NCI-H2107 treated with DMSO at 0.1 percent for 48 hours (cell line): ENCODE results near the gene CSNK1G1.

Source experiments
- DNase-seq: peaks from one replicate; lab custom pipeline; 2025; ENCODE audit not compliant: unreplicated experiment; lab: John Stamatoyannopoulos, UW

The CSNK1G1 gene

DNA sequence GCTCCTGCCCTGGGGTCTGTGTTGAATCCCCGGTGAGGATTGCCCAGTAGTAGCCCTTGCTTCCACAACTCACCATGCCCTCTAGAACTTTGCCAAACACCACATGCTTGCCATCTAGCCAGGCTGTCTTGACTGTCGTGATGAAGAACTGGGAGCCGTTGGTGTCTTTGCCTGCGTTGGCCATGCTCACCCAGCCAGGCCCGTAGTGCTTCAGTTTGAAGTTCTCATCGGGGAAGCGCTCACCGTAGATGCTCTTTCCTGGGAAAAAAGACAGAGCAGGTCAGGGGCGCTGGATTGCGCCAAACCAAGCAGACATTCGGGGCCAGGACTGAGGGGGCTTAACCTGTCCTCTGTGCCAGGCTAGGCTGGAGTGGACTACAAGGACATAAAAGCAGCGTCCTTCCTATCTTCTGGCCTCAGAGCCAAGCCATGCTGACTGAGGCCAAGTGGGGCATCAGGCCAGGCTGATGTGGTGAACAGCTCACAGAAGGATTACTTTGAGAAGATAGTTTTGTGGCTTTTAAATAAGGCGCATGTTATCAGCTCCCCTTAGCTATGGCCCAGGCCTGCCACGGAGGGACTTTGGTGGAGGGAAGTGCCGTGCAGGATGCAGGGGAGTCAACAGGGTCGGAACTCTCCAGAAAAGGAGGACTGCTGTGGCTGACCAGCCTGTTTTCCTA, 199.2 kb downstream of the CSNK1G1 start:
- no peak for DNase-seq

DNA sequence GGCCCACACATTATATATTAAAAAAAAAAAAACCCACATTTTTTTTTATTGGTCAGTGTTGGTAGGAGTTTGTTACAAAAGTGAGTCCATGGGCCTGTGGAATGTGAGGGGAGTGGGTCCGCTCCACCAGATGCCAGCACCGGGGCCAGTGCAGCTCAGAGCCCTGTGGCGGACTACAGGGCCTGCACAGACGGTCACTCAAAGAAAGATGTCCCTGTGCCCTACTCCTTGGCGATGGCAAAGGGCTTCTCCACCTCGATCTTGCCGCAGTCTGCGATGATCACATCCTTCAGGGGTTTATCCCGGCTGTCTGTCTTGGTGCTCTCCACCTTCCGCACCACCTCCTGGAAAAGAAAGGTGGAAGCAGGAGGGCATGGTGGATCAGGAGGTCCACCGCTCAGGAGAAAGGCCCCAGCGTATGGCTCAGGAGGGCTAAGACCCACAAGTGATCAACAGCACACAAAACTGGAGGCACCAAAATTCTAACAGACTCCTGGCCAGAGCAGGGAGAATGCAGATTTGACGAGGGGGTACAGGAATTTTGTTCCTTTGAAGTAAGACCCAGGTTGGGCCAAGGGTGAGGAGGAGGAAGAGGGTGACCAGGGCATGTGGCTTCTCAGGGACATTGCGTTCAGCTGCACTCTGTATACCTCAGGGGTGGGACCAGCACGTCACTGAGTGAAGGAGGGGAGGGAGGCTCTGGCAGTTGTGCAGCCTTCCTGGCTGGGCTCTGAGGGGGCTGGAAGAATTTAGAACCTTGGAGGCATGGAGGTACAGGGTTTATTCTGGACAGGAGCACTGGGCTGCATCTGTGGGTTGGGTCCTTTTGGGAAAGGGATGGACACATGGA, 199.9 kb downstream of the CSNK1G1 start:
- no peak for DNase-seq

DNA sequence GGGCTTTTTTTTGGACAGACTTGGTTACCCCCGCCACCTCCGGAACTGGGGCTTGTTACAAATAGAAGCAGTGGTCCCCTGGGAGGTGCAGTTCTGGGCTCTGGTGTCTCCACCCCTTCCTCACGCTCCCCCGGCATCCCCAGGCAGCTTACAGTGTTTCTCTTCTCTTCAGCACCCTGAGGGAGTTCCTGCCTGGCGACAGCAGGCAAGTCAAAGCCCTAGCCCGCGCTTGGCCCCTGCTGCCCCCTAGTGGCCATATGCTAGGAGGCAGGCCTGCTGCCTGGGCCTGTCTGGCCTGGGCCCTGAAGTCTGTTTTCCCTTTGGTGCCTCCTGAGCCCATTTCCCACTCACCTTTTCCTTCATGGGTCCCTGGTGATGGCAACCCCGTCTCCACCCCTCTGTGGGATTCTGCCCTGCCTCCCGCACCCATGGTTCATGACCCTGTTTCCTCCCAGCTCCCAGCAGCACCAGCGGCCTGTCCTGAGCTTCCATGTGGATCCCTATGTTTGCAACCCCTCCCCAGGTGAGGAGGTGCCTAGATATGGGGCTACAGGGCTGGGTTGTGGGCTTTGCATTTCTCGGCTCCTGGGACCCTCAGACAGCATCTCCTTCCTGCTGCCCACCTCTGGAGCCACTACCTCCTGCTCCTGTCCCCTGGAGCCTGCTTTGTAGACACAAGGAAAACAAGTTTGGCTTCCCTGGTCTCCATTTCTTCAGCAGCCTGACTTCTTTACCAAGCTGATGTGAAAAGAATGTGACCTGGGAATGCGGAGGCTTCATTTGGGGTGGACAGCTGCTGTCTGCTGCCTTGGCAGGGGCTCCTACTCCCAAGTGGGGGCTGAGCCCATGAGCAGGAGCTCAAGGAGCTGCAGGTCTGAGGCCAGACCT, 202.2 kb downstream of the CSNK1G1 start:
- peak; percentile 58 for DNase-seq

DNA sequence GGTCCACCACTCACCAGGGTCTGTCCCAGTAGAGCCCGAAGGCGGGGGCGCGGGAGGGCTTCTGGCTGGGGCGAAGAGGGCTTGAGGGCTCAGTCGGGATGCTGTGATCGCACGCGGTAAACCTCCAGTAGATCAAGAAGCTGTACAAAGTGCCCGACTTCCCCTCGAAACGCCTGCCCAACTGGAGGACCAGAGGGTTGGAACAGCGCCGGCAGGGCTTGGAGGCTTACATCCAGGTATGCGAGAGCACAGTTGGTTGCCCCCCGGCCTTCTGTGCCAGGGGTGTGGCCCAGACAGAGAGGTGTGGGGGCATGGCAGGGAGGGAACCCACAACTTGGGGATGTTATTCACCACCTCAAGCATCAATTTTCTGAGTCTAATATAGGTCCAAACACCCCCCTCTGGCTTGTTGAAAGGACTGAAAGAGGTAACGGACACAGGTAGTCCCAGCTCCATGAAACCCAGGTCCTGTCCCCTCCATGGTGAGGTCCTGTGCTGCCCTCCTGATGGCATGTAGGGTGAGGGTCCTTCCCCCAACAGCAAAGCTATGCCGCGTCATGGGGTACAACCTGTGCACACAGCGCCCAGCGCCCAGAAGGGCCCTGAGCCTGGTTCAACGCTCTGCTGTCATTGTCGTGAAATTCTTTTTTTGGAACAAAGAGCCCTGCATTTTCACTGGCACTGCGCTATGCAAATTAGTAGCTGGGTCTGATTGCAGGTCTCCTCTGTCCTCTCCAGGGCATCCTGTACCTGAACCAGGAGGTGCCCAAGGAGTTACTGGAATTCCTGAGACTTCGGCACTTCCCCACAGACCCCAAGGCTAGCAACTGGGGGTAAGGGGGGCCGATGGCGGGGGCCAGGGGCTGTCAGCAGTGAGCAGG, 203.2 kb downstream of the CSNK1G1 start:
- no peak for DNase-seq

DNA sequence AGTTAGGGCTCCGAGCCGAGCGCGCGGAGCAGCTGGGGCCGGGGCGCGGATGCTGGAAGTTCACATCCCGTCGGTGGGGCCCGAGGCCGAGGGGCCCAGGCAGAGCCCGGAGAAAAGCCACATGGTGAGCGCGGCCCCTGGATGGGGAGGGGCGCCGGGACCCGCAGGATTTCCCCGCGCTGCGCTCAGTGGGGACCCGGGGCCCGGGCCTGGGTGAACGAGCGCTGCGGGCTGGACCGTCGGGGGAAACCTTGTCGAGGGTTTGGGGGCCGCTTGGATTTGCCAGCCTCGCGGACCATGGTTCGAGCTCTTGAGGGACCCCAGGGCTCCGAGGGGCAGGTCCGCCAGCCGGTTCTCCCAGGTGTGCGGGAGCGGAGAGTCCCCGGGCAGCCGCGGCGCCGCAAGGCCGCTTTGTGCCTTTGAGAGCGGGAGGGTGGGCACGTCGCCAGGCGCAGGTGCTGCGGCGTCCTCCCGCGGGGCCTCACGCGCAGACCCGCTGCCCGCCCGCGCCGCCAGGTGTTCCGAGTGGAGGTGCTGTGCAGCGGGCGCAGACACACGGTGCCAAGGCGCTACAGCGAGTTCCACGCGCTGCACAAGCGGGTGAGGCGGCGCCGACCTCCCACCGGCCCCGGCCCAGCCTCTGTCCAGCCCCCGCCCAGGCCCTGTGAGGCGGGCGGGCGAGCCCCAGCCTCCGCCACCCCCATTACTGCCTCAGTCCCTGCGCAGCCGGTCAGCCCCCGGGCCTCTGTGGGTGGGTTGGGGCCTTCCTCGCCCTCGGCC, 204.1 kb downstream of the CSNK1G1 start, which contains the start of gene SNX22:
Gene SNX22 (plus strand): TSS at position 5 of the 780 bp plus-strand sequence. CDS start 45 bp downstream, at position 50.
- no peak for DNase-seq

DNA sequence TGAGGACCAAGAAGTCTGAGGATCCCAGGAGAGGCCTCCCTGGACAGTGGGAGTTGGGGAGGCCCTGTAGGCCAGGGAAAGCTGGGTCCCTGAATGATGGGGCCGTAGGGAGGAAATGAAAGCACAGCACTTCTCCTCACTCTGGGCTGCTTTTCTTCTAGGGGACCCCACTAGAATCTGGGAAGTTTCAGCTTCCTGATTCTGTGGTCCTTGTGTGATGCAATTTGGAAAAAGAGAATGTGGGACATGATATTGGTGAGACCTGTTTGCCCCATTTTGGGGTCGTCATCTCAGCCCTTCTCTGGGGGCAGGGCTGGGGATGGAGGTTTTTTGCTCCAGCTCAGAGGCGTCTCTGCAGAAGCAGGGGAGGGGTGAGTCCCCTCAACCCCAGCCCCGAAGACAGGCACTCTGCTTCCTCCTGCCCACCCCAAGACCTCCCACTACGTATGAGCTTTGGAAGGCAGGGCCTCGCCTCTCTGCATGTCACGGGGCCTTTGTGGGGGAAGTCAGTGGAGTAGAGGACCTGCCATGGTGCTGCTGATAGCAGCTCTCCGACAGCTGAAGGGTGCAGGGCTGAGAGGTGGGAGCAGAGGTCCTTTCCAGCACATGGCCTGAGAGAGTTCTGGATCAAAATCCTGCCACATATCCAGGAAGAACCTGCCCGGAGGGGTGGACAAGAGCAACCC, 205.9 kb downstream of the CSNK1G1 start:
- no peak for DNase-seq

DNA sequence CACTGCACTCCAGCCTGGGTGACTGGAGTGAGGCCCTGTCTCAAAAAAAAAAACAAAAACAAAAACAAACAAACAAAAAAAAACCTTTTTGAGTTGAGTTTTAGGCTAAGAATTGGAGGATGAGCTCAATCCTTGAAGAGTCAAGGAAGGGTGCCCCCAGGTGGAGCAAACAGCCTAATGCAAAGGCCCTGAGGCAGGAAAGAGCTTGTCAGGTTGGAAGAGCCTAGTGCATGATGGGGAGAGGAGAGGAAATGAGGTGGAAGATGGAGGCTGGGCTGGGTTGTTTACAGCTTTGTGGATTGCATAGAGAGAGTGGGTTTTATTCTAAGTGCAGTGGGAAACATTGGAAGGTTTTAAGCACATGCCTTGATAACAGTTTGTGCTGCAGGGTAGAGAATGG, 206.5 kb downstream of the CSNK1G1 start:
- DNase-seq, result no peak

DNA sequence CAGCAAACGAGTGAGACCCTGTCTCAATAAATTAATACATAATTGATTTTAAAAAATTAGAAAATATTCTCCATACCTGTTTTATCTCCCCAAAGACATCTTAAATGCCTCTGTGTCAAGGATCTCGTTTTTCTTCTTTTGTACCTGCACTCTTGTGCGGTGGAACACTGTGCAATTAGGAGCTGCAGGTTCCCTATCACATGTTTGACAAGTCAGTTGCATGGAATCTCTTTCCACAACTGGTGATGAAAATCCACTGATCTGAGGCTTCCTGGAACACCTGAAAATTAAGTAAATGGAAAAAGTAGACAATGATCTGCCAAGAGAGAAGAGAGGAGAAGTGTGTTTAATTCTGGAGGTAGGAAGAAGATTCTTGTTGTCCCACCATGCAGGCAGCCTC, 207.4 kb downstream of the CSNK1G1 start:
- no peak for DNase-seq

DNA sequence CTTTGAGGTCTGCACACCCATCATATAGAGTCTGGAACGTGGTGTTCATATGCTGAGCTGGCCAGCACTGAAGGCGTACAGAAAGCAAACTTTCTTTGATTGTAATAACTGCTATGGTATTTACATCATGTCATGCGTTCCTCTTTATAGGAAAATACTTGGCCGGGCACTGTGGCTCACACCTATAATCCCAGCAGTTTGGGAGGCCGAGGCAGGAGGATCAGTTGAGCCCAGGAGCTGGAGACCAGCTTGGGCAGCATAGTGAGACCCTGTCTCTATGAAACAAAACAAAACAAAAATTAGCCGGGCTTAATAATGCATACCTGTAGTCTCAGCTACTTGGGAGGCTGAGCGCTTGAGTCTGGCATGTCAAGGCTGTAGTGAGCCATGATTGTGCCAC, 207.8 kb downstream of the CSNK1G1 start:
- no peak for DNase-seq

DNA sequence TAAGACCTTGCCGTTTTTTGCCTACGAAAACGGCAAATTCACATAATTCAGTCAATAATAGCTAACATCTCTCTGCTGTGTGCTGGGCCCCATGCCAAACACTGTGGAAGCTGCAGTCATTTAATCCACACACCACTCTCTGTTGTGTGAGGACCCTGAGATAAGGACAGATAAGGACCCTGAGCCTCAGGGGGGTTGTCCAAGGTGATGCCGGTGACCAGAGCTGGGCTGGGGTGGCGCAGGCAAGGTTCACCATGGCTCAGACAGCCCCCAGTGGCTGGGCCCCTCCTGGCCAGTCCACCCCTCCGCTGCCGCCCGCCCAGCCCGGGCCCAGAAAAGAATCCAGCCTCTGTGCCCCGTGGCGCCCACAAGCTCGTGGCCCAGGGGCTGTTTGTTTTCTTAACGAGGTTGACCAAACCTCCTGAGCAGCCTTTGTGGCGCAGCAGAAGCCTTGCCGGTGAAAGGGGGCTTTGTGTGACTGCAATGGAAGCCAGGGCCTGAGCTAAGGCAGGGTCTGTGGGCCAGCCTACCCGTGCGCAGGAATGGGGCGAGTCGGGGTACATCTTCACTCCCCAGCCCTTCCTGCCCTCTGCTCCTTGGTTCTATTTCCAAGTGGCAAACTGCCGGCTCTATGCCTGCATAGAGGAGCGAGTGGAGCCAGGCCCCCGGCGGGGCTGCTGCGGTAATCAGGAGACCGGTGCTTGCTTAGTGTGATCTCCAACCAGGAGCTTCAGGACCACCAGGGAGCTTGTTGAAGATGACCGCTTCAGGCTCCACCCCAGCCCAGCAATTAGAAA, 208.9 kb downstream of the CSNK1G1 start:
- DNase-seq, result no peak

DNA sequence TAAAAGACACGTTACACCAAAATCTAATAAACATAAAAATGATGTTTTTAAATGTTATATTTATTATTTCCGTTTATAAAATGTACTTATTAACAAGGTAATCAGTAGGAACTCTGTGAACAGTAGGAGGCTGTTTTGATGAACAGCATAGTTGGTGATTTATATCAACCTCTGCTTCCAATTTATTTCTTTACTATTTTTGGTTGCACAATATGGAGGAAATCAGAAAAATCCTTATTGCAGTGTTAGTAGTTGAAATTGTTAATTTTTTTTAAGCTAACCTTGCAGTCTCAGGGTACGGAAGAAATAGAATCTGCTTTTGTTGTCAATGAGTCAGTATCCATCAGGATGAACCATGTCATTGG, 209.5 kb downstream of the CSNK1G1 start:
- DNase-seq, result no peak

DNA sequence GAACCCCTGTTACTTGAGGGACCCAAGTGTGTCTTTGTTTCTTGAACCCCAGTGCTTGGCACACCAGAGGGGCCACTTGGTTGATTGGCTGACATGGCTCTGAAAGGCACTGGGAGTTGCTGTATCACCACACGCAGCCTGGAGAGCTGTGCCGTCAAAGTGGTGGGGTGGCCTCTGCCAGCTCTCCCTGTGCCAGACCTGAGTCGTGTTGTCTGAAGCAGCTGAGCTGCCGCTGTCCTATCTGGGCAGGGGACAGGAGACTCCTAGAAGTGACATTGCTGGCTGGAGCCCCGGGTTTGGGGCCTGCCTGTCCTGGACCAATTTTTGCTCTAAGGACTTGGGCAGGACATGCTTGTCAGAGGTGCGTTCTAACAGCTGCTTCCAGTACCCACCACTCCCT, 209.9 kb downstream of the CSNK1G1 start:
- DNase-seq, result no peak

DNA sequence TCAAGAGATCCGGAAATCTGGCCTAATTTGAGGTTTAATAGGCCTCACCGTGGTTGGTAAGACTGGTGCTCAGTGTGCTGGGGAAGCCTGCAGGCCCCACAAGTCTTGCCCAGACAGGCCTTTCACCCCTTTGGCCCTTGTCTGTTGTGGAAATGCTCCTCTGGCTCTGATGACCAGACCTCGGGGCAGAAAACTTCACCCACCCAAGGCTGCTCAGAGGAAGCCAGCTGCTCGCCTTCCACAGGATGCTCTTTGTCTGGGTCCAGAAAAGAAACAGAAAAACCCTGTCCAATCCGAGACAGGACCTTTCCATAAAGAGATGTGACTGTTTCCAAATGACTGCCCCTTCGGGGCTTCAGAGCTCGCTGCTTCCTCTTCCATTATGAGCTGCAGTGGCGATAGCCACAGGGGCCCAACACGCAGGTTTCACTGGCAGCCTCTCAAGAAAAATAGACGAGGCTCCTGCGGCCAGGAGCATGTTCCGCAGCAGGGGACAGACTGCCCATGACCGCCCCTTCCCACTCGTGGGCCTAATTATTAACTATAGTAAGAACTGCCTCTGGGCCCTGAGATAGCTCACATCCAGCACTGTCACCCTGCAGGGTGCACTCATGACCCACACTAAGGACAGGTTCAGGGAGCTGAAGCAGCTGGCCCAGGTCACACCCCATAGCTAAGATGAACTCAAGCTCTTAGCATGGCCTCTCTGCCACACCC, 211.2 kb downstream of the CSNK1G1 start:
- DNase-seq, result no peak

DNA sequence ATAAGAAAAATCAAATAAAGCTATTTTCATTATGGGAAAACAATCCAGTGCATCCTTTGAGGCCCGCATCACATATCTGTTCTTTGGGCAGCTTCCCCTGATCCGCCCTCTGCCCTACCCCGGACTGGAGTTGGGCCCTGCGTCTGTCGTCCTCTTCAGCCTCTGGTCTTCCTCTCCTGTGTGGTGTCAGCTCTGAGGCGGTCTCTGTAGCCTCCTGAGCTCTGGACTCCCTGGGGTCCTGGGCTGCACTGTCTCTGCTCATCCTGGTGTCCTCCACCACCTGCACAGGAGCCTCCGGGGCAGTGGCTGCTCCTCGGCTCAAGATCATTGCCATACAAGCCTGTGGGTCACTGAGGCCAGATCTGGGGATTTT, 211.8 kb downstream of the CSNK1G1 start:
- no peak for DNase-seq

DNA sequence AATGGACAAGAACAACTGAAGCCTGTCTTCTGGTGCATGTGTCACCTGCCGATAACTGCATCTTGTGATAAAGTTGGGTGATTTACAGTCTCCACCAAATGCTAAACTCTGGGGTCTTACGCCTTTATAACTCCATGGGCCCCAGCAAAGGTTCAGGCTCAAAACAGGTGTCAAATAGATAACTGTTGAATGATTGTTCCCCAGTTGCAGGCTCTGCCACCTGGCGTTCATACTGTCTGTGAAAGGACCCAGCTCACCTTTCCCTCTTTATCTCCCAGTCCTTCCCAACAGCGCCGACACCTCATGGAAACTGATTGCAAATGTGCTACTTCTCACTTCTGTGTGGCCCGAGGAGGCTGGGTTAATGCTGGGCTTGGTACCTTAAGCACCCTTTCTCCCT, 212.7 kb downstream of the CSNK1G1 start:
- DNase-seq, result no peak

DNA sequence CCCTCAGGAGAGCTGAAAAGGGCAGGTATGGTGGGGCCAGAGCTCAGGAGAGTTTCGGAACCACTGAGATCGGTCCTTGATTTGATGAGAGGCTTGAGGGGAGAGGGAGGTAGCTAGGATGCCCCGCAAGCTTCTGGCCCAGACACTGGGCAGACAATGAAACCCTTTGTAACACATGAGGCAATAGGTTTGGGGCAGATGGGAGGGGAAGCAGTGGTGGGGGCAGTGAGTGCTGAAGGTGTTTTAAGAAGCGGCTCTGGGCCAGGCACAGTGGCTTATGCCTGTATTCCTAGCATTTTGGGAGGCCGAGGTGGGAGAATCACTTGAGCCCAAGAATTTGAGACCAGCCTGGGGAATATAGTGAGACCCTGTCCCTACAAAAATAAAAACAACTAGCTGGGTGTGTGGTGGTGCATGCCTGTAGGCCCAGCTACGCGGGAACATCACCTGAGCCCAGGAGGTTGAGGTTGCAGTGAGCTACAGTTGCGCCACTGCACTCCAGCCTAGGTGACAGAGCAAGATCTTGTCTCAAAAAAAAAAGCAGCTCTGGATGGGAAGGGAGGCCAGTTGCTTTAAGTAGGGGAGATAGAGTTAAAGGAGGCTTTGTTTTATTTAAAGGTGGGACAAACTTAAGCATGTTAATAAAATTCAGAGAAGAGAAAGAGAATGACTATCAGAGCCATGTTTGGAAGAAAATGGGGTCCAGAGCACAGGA, 214.0 kb downstream of the CSNK1G1 start:
- no peak for DNase-seq

DNA sequence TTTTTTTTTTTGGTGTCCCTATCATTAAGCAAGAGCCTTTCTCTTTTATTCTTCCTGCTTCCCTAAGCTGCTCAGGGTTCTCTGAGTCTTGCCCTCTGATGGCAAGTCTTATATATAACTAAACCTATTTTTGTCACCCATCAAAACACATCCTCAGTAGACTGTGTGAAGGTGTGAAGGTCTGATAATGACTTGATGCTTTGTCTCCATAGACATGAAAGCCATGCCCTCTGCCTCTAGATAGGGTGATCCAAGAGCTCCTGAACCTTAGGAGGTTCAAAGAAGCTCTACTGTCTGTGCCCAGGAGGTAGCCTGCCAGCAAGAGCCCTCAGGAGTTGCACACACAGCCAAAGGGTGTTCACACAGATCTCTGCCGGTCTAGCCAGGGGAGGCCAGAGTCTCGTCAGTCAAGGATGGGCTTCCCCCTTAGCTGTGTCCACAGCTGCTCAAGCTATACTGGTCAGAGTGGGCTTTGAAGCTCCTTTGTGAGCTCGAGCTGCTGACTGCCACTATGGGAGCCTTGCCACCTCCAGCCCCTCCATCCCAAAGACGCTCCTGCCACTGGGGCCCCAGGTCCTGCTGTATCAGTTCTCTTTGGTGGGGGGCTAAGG, 217.5 kb downstream of the CSNK1G1 start:
- DNase-seq, result no peak
